Kidney glomerular epithelial cell (primary cell): ENCODE data around the gene BNIPL.
A peak's percentile ranks its signal among the peaks of the same experiment; 100 is the strongest.

Source experiments
- DNase-seq: peaks from one replicate; lab custom pipeline; 2025; lab: John Stamatoyannopoulos, UW

BNIPL gene

GRCh38 chr1:151010346-151010726 lies 26.1 kb upstream of the BNIPL start:
- DNase-seq = no peak

- DNase-seq = no peak
These were observed 25.1 kb upstream of the BNIPL start for GRCh38 chr1:151011154-151011850.

GRCh38 chr1:151012684-151013471 lies 23.5 kb upstream of the BNIPL start:
- no peak for DNase-seq

- DNase-seq = peak; percentile 78
These were observed 22.9 kb upstream of the BNIPL start for GRCh38 chr1:151013518-151013917.

- DNase-seq = peak; percentile 64
These were observed 11.7 kb upstream of the BNIPL start for GRCh38 chr1:151024540-151025146.

- no peak for DNase-seq
These were observed 9.9 kb upstream of the BNIPL start for GRCh38 chr1:151026460-151026859.

- DNase-seq = no peak
These were observed 4.2 kb upstream of the BNIPL start for GRCh38 chr1:151032164-151032563.

- DNase-seq = no peak
These were observed 1.2 kb upstream of the BNIPL start for GRCh38 chr1:151035167-151035566.

- DNase-seq = no peak
These were observed 646 bp downstream of the BNIPL start for GRCh38 chr1:151037032-151037431.

- no peak for DNase-seq
These were observed 3.1 kb downstream of the BNIPL start for GRCh38 chr1:151039521-151039920.

GRCh38 chr1:151043163-151043562 lies 6.8 kb downstream of the BNIPL start:
- no peak for DNase-seq

GRCh38 chr1:151047591-151047924 lies 11.2 kb downstream of the BNIPL start, which contains the start of gene C1orf56:
TSS of gene C1orf56 (plus strand) at chr1:151047751. CDS start at chr1:151047848, 97 bp downstream.
- peak; percentile 34 for DNase-seq

- peak; percentile 59 for DNase-seq
These were observed 11.7 kb downstream of the BNIPL start for GRCh38 chr1:151047925-151048644.

GRCh38 chr1:151048645-151049032 lies 12.3 kb downstream of the BNIPL start:
- no peak for DNase-seq

GRCh38 chr1:151049458-151049857 lies 13.1 kb downstream of the BNIPL start:
- no peak for DNase-seq

GRCh38 chr1:151050051-151050688 lies 13.8 kb downstream of the BNIPL start:
- no peak for DNase-seq

- DNase-seq = no peak
These were observed 15.1 kb downstream of the BNIPL start for GRCh38 chr1:151051356-151052009.

- no peak for DNase-seq
These were observed 18.7 kb downstream of the BNIPL start for GRCh38 chr1:151054971-151055547.

GRCh38 chr1:151055581-151055980 lies 19.2 kb downstream of the BNIPL start:
- DNase-seq = no peak

- DNase-seq = no peak
These were observed 19.8 kb downstream of the BNIPL start for GRCh38 chr1:151056149-151056548.

- no peak for DNase-seq
These were observed 22.3 kb downstream of the BNIPL start for GRCh38 chr1:151058692-151059091.
